LHCN-M2 (cell line): Measurements from ENCODE around the gene NOVA1. TPM values are rescaled to one million over a fixed set of nuclear protein-coding genes. Genes with fewer than 3 reads are reported as not detected.

Experiments
- DNase-seq: peaks from one replicate; pipeline ENCODE4 v3.0.0-alpha.2; 2012; ENCODE audit warnings: low read depth
- total RNA-seq: library from RNA; depleted of rRNA; stranded (reverse); fragments of >200 nt; gene quantifications from 2 replicates; pipeline ENCODE4 v1.2.3, GENCODE V29; 2014

Gene NOVA1
- total RNA-seq, 1 experiment from 2014 or later = 1.3 TPM

GRCh38 chr14:26594148-26594547 is 3.7 kb downstream of the NOVA1 start:
- DNase-seq = no peak

DNA sequence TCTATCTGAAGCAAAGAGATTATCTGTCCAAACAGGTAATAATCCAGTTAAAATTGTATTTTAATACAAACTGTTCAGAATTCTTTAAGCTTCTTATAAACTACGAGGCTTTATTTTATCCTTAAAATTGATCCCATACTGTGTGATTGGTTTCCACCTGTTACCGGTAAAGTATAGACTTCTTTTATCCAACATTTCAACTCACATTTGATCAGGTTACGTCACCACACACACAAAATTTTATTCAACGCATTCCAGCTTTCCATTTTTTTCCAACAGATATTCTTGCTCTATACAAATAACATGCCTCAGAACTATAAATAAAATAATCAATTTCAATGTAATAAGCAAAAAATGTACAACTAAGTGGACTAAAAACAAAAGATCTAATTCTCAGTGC is 4.5 kb downstream of the NOVA1 start:
- no peak for DNase-seq

- DNase-seq = no peak
Measured at GRCh38 chr14:26589925-26590324, 7.9 kb downstream of the NOVA1 start.

GRCh38 chr14:26577711-26578110 is 20.1 kb downstream of the NOVA1 start:
- peak; percentile 10 for DNase-seq

GRCh38 chr14:26554069-26554772 is 43.6 kb downstream of the NOVA1 start:
- DNase-seq = no peak

DNA sequence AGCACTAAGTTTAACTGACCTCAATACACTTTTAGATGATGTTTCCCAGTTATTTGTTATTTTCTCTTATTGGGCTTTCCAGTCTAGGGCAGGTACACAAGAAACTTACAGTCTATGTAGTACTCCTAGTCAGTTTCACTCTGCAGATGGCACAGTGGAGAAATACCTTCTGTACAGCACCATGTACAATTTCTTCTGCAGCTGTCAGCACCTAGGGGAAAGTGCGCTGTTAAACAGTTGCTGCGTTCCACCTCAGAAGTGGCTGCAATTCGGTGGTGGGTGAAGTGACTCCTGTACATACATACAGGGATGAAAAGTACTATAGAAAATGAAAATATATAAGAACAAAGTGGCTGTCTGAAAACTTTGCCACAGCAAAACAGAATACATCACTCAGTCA is 48.3 kb downstream of the NOVA1 start:
- no peak for DNase-seq

GRCh38 chr14:26548406-26548805 is 49.4 kb downstream of the NOVA1 start:
- DNase-seq = peak; percentile 0

DNA sequence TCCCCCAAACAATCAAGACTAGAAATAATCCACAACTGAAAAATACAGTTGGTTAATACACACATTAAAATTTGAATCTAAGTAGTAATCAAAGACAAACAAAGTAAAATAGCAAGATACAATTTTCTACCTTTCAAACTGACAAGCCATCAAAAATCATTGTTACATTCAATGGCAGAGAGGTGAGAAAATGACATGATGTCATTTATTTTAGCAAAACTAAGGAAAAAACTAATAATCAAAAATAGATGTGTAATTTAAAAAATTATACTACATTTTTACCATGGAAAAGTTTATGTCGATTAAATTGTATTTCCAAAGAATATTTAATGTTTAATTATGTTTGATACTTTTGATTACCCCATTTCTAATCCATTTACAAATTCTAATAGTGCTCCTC is 59.7 kb downstream of the NOVA1 start:
- DNase-seq = no peak

- DNase-seq = peak; percentile 28
Measured at GRCh38 chr14:26531894-26532293, 65.9 kb downstream of the NOVA1 start.

- no peak for DNase-seq
Measured at GRCh38 chr14:26528415-26529182, 69.2 kb downstream of the NOVA1 start.

DNA sequence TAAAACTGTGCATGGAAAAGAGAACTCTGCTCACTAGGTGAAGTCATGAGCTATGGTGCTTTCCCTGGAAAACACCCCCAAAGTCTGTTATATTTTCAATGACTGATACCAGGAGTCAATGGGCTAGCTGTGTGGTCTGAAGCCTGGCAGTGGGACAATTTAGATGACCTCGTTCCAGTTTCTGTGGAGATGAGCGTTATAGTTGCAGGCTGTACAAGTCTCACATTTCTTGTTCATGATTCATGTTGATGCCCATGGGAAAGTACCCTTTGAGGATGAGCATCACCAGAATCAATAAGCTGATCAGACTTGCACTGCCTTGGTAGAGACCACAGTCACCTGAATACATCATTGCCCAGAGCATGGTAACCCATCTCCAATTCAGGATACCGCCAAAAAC is 70.7 kb downstream of the NOVA1 start:
- DNase-seq = peak; percentile 9

- no peak for DNase-seq
Measured at GRCh38 chr14:26526137-26526536, 71.7 kb downstream of the NOVA1 start.

DNA sequence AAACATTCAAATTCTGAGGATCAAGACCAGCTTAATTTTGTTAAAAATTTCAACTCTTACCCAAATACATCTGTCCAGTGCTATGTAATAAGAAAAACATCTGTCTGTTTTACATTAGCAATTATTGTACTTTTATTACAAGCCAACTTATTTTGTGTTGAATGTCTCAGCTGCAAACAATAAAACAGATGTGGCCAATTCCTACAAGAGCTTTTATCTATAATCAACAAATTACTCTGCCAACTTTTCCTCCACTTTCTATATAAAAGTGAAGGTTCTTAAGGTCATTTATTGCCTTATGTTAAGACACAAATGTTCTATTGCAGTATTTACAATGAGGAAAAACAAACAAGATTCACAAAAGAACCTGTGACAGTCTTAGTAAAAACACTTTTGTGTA is 72.7 kb downstream of the NOVA1 start:
- no peak for DNase-seq

DNA sequence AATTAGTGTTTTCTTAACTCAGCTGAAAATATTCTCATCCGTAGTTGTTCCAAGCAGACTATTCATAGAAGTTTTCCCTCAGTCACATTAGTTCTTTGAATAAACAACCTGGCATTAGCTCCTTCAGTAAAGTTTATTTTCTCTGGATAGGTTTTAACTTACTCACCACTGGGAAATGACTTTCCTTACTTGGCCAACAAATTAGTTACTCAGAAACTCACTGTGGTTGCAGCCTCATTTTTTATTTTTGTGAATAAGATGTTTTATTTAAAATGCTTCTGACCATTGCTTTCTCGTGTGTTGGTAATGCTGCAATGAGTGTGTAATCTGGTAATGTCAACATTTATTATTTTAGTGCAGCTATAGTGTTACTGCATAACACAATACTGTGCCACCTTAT is 74.9 kb downstream of the NOVA1 start:
- DNase-seq = peak; percentile 10

DNA sequence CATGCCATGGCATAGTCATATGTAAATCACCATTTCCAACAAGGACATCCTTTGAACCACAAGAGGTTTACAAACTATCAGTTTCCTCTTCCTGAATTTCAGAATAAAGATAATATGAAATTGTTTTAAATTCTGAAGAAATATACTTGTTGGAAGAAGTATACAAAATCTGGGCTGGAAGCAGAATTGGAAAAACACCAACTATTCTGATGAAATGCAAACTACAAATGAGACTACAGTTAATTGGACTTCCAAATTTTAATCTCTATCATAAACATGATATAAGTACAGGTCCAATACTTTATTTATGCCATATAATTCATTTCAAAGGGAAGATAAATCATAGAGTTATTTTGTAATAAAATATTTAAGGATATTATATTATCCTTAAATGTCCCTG is 80.1 kb downstream of the NOVA1 start:
- no peak for DNase-seq

DNA sequence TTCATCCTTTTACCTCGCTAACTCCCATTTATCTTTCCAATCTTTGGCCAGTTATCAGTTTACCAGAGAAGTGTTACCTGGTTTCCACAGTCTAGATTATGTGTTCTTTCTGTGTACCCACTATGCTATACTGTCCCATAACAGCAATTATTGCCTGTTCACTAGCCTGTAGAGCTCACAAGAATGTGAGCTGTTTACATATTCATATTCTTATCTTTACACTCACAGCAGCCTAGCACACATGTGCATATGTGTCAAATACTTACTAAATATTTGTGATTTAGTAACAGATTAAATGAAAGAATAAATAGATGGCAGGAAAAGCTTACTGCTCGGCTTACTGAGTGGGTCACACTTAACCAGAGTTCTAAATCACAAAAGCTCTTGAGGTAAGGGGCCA is 97.8 kb downstream of the NOVA1 start:
- no peak for DNase-seq

- no peak for DNase-seq
Measured at GRCh38 chr14:26499546-26499945, 98.3 kb downstream of the NOVA1 start.

GRCh38 chr14:26486922-26487321 is 110.9 kb downstream of the NOVA1 start:
- DNase-seq = no peak

GRCh38 chr14:26484562-26484961 is 113.3 kb downstream of the NOVA1 start:
- DNase-seq = no peak

GRCh38 chr14:26478967-26479366 is 118.9 kb downstream of the NOVA1 start:
- no peak for DNase-seq

DNA sequence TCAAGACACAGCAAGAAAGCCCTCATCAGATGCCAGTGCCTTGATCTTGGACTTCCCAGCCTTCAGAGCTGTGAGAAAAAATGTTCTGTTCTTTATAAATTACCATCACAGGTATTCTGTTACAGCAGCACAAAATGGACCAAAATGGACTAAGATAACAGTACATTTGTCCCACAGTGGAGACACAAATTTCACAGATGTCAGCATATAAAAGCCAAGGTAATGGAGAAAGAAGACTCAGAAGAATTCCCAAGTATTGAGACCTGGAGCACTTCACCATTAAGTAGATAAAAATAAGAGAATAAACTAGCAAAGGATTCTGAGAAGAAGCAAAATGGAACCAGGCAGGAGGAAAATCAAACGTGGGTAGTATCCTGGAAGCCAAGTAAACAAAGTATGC is 131.0 kb downstream of the NOVA1 start:
- DNase-seq = no peak

GRCh38 chr14:26463136-26463535 is 134.7 kb downstream of the NOVA1 start:
- no peak for DNase-seq

GRCh38 chr14:26454105-26454504 is 143.7 kb downstream of the NOVA1 start:
- no peak for DNase-seq
